DND-41 (cell line): ENCODE results near the gene FLVCR2.

Experiments used
- CTCF ChIP-seq: IDR thresholded peaks from 2 replicates; pipeline ENCODE4 v1.5.1; 2012; ENCODE audit warnings: borderline replicate concordance, low read length, moderate library complexity, mild to moderate bottlenecking; ENCODE audit not compliant: poor library complexity, severe bottlenecking; ENCODE audit errors: extremely low read depth
- EZH2 ChIP-seq: IDR thresholded peaks from 3 replicates; pipeline ENCODE4 v1.6.1; 2012; ENCODE audit warnings: borderline replicate concordance, low read depth, mild to moderate bottlenecking, moderate library complexity, low read length, inconsistent platforms; ENCODE audit not compliant: severe bottlenecking

GRCh38 chr14:75673345-75674035 lies 95.1 kb downstream of the FLVCR2 start:
- TF ChIP-seq CTCF (no peak), EZH2 (no peak)
